H54 (cell line): ENCODE data around the gene UBTD2.

Experiments
- DNase-seq: peaks from one replicate; pipeline ENCODE4 v3.0.0; 2011; ENCODE audit warnings: low spot score, mixed read lengths; ENCODE audit not compliant: insufficient read length
- FAIRE-seq: peaks from 3 replicates; lab custom pipeline; 2011; peaks lifted over from hg19 to GRCh38; lab: Jason Lieb, UNC
- POLR2A ChIP-seq: IDR thresholded peaks from 2 replicates; pipeline ENCODE4 v1.6.1; 2011; ENCODE audit warnings: low read depth, mild to moderate bottlenecking, low read length

Gene UBTD2

DNA sequence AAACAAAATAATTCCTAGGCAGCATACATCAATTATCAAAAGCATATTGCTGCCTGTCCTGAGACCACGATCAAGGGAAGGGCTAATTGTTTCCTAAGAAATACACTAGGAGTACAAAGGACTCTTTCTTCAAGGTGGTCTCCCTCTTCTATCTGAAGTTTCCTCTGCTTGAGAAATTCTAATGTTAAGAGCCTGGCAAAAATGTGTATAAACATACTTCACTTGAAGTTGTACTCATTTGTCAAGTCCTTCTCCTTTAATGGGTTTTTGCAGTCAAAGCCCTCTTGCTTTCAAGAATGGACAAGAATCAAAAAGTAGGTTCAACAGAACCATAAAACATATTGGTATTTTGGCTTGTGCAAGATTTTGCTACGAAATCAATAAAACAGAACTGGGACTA is 31.1 kb downstream of the UBTD2 start:
- no peak for TF ChIP-seq POLR2A
- no peak for DNase-seq
- FAIRE-seq, result no peak

DNA sequence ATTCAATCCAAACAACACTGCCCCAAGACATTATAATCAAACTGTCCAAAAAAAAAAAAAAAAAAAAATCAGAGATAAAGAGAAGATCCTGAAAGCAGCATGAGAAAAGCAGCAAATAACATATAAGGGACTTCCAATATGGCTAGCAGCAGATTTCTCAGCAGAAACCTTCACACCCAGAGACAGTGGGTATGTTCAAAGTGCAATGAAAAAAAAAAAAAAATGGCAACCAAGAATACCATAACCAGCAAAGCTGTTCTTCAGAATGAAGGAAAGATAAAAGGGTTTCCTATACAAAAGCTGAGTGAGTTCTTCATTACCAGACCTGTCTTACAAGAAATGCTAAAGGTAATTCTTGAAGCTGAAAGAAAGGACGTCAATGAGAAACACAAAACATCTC is 32.1 kb downstream of the UBTD2 start:
- FAIRE-seq (no peak), DNase-seq (no peak)
- TF ChIP-seq POLR2A, result no peak

DNA sequence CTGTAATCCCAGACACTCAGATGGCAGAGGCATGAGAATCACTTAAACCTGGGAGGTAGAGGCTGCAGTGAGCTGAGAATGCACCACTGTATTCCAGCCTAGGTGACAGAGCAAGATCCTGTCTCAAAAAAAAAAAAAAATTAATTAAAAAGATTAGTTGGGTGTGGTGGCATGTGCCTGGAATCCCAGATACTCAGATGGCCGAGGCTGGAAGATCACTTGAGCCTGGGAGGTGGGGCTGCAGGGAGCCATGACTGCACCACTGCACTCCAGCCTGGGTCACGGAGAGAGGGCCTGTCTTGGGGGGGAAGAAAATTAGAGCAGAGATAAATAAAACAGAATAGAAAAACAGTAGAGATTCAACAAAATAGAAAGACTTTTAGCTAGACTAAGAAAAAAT is 34.9 kb downstream of the UBTD2 start:
- no peak for TF ChIP-seq POLR2A
- DNase-seq (no peak), FAIRE-seq (no peak)

DNA sequence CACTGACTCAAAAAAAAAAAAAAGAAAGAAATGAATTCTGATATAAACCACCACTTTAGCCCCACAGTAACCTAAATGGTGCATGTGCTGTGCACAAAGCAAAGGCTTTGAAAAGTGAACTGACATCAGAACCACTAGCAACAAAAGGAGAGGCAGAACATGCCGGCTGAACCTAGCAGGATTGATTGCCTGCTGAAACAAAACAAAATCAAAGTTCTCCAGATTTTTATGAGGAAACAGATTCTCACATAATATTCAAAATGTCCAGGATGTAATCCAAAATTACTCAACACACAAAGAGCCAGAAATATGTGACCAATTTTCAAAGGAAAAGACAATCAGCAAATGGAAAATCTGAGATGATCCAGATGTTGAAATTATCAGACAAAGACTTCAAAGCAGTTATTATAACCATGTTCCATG is 37.9 kb downstream of the UBTD2 start:
- no peak for DNase-seq
- no peak for TF ChIP-seq POLR2A
- no peak for FAIRE-seq

DNA sequence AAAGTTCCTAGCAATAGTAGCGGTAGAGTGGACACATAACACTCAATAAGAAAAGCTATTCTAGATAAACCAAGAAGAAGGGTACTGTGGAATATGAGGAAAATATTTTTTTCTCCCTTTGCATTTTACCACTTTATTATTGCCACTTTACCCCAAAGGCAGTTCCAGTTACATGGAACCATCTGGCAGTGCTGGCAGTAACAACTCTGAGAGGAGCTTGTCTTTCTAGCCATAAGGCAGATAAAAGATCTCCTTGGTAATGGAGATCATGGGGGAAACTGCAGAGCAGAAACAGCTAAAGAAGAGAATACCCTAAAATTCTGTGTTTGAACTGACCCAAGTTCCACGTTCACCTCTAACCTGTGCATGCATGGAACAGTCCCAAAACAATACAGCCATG is 38.5 kb downstream of the UBTD2 start:
- FAIRE-seq (no peak), DNase-seq (no peak)

DNA sequence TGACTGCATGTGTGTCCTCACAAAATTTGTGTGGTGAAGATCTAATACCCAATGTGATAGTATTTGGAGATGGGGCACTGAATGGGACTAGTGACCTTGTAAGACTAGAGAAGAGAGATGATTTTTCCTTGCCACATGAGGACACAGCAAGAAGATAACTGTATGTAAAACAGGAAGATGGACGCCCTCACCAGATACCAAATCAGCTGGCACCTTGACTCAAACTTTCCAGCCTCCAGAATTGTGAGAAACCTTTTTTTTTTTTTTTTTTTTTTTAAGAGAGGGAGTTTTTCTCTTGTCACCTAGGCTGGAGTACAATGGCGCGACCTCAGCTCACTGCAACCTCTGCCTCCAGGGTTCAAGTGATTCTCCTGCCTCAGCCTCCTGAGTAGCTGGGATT is 40.3 kb downstream of the UBTD2 start:
- no peak for FAIRE-seq
- no peak for TF ChIP-seq POLR2A
- no peak for DNase-seq

More for the DNA sequence above, 38.5 kb downstream of the UBTD2 start:
- no peak for TF ChIP-seq POLR2A

DNA sequence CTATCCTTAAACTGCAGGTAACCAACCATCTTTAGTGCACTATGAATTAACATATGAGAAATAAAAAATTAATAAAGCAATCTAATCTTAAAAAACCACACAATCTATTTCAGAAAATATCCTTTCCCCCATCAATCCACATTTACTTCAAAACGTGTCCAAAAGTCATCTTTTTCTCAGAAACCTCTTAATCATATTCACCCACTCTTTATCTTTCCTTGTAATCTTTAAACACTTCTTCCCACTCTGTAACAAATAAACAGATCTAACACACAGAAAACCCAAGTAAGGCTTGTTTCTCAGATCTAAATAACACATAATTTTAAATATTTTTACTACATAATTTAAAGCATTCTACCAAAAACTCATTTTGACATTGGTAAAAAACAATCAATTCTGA is 45.2 kb downstream of the UBTD2 start:
- TF ChIP-seq POLR2A, result no peak
- no peak for DNase-seq

DNA sequence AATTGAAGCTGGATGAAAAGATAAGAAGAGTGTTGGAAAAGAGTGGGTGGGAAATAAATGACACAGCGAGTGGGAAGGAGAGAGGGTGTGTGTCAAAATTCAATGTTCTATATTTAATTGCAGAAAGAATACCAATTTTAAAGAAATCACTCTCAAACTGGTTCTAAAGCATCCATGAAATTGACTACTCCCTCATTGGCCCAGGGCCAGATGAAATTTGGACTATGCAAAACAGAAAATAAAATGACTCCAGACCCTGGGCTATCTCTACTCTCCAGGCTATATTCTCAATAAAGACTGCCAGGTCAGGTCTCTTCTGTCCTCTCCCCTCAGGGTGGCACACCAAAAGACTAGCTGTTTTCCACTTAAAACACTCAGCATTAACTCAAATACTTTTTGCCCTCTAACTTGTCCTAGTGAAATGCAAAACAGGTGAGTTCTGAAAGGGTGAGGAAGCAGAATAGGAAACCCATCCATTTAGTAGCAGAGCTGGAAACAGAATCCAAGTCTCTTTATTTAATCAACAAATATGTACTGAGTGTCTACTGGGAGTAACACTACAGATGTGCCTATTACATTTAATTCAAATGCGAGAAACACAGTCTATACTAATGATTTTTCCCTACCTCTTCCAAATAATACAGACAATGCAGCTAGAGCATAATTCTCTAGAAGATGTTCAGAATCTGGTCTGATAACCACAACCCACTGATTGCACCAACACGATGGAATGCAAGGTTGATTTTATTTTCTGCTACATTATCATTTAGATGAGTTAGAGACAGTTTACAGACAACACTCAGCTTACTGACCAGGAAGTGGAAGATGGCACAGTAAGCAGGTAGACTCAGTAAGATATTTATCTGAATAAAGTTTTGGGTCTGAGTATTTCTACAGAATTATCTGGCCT is 47.5 kb downstream of the UBTD2 start:
- FAIRE-seq (peak; percentile 78), DNase-seq (no peak)
- TF ChIP-seq POLR2A, result no peak

More for the DNA sequence above, 45.2 kb downstream of the UBTD2 start:
- FAIRE-seq, result no peak

DNA sequence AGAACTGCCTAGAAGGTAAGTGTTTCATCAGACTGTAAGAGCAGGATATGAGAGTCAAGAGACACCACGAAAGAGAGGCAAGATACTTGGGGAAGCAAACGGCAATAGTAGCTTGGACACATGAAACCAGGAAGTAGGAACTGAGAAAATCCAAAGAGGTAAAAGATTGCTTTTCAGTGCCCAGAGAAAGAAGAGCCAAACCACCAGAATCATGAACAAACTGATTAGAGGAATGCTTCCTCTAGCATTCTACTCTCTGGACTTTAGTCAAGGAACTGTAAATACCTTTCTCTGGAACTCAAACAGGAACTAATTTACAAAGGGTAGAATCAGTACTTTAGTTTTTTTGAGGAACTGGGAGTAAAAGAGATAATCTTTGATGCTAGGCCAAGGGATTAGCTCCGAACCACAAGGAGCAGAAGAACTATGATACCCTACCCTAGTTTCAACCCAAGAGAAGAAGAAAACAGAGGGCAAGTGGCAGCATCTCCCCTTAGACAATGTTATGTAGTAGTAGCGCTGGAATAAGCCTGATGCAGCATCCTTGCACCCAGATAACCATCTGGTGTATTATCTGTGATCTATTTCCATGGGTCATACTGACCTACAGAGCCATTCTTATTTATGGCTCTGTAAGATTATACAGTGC is 48.3 kb downstream of the UBTD2 start:
- DNase-seq, result no peak
- FAIRE-seq, result no peak
- no peak for TF ChIP-seq POLR2A

DNA sequence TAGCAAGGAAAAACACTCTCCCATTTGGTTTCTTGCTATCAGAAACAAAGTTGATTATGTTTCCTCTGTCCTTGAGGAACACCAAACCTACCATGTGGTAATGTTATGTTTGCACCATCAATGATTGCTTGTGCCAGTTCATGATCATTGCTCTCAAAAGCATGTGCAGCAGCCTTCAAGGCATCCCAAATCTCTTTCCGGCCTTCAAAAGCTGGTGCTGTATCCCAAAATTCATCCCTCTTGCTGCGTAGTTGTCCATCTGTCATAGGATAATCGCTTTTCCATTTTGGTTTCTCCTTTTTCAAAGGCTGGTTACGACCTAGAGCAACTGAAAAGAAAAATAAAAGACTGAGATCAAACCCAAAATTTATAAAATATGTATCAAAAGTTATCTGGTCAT is 49.5 kb downstream of the UBTD2 start:
- DNase-seq (no peak), FAIRE-seq (no peak)
- TF ChIP-seq POLR2A, result no peak

DNA sequence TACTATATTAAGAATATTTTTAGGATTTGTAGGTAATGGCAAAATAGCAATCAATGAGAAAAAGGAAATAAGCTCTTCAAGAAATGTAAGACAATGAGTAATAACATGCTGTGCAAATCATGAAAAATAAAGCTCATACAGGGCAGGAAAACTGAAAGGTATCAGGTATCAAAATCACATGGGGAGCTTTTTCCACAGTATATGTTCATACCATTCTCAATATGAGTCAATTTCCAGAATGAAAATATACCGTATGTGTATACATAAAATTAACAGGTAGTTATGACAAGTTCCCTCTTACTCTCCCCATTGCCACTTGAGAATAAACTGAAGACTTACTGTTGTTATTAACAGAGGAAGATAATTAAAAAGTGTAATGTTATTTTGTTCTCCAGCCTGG is 53.7 kb downstream of the UBTD2 start:
- no peak for TF ChIP-seq POLR2A
- FAIRE-seq, result no peak

DNA sequence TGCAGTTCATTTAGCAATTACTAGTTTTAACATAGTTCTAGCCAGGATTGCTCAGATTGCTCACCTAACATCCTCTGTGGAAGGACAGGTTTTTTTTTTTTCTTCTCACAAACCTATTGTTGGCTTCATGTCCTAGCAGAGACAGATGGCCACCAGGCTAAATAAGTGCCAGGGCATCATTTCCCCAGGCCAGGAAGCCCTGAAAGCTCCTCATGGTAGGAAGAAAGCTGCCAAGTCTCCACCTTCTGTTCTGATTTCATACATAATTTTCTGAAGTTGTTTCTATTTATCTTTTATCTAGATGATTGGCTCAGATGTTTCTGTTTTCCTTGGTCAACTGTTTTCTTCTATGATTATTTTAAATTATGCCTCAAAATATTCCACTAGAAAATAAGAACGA is 58.6 kb downstream of the UBTD2 start:
- DNase-seq (no peak), FAIRE-seq (no peak)
- no peak for TF ChIP-seq POLR2A

More for the DNA sequence above, 53.7 kb downstream of the UBTD2 start:
- no peak for DNase-seq

DNA sequence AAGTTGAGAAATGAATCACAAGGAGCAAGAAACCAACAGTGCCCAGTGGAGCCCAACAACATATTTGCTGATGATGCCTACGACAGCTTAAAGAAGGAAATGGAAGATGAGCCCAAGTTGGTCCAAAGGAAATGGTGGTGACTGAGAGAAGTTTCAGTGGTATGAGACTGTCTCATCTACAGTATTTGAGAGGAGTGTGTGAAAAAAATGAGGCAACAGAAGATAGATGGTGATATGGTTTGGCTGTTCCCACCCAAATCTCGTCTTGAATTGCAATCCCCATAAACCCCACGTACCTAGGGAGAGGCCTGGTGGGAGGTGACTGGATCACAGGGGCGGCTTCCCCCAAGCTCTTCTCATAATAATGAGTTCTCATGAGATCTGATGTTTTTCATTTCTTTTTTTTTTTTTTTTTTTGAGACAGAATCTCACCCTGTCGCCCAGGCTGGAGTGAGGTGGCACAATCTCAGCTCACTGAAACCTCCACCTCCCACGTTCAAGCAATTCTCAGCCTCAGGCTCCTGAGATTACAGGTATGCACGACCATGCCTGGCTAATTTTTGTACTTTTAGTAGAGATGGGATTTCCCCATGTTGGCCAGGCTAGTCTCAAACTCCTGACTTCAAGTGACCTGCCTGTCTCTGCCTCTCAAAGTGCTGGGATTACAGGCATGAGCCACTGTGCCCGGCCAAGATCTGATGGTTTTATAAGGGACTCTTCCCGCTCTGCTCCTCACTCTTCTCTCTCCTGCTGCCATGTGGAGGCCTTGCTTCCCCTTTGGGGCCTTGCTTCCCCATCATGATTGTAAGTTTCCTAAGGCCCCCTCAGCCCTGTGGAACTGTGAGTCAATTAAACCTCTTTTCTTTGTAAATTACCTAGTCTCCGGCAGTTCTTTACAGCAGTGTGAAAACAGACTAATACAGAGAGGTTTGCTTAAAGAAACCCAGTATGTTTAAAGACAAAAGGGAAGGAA is 59.4 kb downstream of the UBTD2 start:
- FAIRE-seq (no peak), DNase-seq (no peak)
- TF ChIP-seq POLR2A, result no peak

DNA sequence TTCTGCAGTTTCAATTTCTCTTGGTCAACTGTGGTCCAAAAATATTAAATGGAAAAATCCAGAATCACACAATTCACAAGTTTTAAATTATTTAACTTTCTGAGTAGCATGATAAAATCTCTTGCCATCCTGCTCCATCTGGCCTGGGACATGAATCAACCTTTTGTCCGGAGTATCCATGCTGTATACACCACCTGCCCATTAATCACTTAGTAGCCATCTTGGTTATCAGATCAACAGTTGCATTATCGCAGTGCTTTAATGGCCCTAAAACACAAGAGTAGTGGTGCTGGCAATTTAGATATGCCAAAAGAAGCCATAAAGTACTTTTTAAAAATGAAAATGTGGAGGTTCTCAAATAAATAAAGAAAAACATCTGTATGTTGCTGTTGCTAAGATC is 64.3 kb downstream of the UBTD2 start:
- no peak for TF ChIP-seq POLR2A
- DNase-seq (no peak), FAIRE-seq (no peak)
